GM19395 (cell line): Measurements from ENCODE around the gene ELMO1.
"Not testable (repeated sequence)": the region's sequence is repeated elsewhere in the genome, so short reads cannot be mapped to it uniquely, and the experiment has no call there.

Source experiments
- ATAC-seq: cut with Tn5 transposase; IDR thresholded peaks from one replicate; pipeline ENCODE4 v1.9.1; 2021; ENCODE audit warnings: mild to moderate bottlenecking, moderate library complexity; ENCODE audit not compliant: unreplicated experiment

Gene ELMO1

GRCh38 chr7:37150180-37150579 lies 298.5 kb downstream of the ELMO1 start:
- no peak for ATAC-seq

- no peak for ATAC-seq
These were observed 298.9 kb downstream of the ELMO1 start for GRCh38 chr7:37149773-37150124.

- peak; percentile 74 for ATAC-seq
These were observed 299.5 kb downstream of the ELMO1 start for GRCh38 chr7:37149051-37149772.

GRCh38 chr7:37145682-37146081 lies 303.0 kb downstream of the ELMO1 start:
- ATAC-seq, result no peak

- ATAC-seq, result no peak
These were observed 304.2 kb downstream of the ELMO1 start for GRCh38 chr7:37144423-37144822.

- no peak for ATAC-seq
These were observed 305.7 kb downstream of the ELMO1 start for GRCh38 chr7:37142958-37143357.

- no peak for ATAC-seq
These were observed 306.9 kb downstream of the ELMO1 start for GRCh38 chr7:37141742-37142141.

GRCh38 chr7:37133902-37134301 lies 314.8 kb downstream of the ELMO1 start:
- ATAC-seq, result not testable (repeated sequence)

GRCh38 chr7:37131855-37132254 lies 316.8 kb downstream of the ELMO1 start:
- ATAC-seq, result no peak

- no peak for ATAC-seq
These were observed 319.6 kb downstream of the ELMO1 start for GRCh38 chr7:37129035-37129425.

GRCh38 chr7:37128327-37129034 lies 320.2 kb downstream of the ELMO1 start:
- no peak for ATAC-seq

GRCh38 chr7:37119296-37119860 lies 329.3 kb downstream of the ELMO1 start:
- no peak for ATAC-seq

GRCh38 chr7:37118004-37118403 lies 330.7 kb downstream of the ELMO1 start:
- ATAC-seq, result no peak

GRCh38 chr7:37117292-37117691 lies 331.4 kb downstream of the ELMO1 start:
- no peak for ATAC-seq

- no peak for ATAC-seq
These were observed 332.5 kb downstream of the ELMO1 start for GRCh38 chr7:37116093-37116701.

GRCh38 chr7:37113661-37114355 lies 334.9 kb downstream of the ELMO1 start:
- no peak for ATAC-seq

GRCh38 chr7:37112876-37113275 lies 335.8 kb downstream of the ELMO1 start:
- no peak for ATAC-seq

- ATAC-seq, result no peak
These were observed 336.4 kb downstream of the ELMO1 start for GRCh38 chr7:37112218-37112617.

GRCh38 chr7:37111459-37111858 lies 337.2 kb downstream of the ELMO1 start:
- ATAC-seq, result no peak

- no peak for ATAC-seq
These were observed 337.8 kb downstream of the ELMO1 start for GRCh38 chr7:37110660-37111424.
